Measurements from ENCODE around the gene CD72.

Gene CD72

DNA sequence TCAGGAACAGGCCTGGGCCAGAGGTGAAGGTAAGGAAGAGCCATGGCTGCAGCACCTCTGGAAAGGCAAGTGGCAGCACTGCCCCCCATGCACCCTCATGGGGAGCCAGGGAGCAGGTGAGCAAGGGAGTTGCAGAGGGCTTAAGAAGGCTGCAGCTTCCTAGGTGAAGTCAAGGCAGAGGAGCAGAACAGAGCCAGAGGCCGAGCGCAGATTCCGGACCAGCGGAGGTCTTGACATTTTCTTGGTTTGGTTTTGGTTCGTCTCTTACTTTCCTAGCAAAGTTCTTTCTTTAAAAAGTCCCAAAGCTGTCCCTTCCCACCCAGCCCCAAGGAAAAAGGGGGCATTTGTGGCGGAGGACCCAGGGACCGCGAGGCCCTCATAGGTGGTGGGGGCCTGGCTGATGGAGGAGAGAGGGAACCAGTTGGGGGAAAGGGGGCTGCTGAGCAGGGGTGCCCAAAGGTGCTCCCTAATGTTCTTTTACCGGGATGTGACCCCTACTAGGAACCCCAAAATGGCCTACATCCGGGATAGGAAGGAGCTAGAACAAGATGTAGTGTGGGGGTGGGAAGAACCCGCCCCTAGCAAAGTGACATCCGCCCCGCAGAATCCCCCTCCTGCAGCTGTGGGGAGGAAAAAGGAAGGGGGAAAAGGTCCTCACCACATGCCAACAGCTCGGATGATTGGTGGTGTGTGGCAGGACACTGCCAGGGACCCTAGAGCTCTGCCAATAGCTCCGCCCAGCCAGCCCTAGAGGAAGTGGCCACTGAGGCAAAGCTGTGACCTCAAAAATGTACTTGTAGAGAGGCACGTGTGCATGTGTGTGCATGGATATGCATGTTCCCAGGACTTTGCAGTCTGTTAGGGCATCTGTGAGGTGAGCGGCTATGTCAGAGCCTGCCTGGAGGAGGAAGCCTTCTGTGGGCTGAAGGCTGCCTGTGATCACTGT, 914 bp upstream of the CD72 start:
- ATAC-seq = no peak
- TF ChIP-seq SNAI2 (CRISPR knock-in tag; IDR thresholded peaks at IDR 0.05) (no peak), ZNF565 (CRISPR knock-in tag; conservative IDR thresholded peaks at IDR 0.05; ENCODE audit: low read depth) (no peak), ZNF70 (CRISPR knock-in tag; IDR thresholded peaks at IDR 0.05) (no peak), ZNF8 (CRISPR knock-in tag; IDR thresholded peaks at IDR 0.05) (no peak), GLIS3 (CRISPR knock-in tag; IDR thresholded peaks at IDR 0.05) (no peak), ZC3H10 (CRISPR knock-in tag; IDR thresholded peaks at IDR 0.05) (no peak), ESRRG (CRISPR knock-in tag; IDR thresholded peaks at IDR 0.05) (no peak), CSRNP3 (CRISPR knock-in tag; IDR thresholded peaks at IDR 0.05) (no peak), CSDC2 (CRISPR knock-in tag; IDR thresholded peaks at IDR 0.05) (no peak), TCF4 (CRISPR knock-in tag; IDR thresholded peaks at IDR 0.05; ENCODE audit: borderline replicate concordance) (no peak), RARB (CRISPR knock-in tag; IDR thresholded peaks at IDR 0.05) (no peak), TOX (CRISPR knock-in tag; IDR thresholded peaks at IDR 0.05; ENCODE audit: borderline replicate concordance) (no peak), POU6F1 (CRISPR knock-in tag; IDR thresholded peaks at IDR 0.05; ENCODE audit: borderline replicate concordance, low read depth) (no peak), ISL1 (CRISPR knock-in tag; IDR thresholded peaks at IDR 0.05) (no peak), ZFP3 (CRISPR knock-in tag; IDR thresholded peaks at IDR 0.05) (no peak)
- TF ChIP-seq, protein P1, sequence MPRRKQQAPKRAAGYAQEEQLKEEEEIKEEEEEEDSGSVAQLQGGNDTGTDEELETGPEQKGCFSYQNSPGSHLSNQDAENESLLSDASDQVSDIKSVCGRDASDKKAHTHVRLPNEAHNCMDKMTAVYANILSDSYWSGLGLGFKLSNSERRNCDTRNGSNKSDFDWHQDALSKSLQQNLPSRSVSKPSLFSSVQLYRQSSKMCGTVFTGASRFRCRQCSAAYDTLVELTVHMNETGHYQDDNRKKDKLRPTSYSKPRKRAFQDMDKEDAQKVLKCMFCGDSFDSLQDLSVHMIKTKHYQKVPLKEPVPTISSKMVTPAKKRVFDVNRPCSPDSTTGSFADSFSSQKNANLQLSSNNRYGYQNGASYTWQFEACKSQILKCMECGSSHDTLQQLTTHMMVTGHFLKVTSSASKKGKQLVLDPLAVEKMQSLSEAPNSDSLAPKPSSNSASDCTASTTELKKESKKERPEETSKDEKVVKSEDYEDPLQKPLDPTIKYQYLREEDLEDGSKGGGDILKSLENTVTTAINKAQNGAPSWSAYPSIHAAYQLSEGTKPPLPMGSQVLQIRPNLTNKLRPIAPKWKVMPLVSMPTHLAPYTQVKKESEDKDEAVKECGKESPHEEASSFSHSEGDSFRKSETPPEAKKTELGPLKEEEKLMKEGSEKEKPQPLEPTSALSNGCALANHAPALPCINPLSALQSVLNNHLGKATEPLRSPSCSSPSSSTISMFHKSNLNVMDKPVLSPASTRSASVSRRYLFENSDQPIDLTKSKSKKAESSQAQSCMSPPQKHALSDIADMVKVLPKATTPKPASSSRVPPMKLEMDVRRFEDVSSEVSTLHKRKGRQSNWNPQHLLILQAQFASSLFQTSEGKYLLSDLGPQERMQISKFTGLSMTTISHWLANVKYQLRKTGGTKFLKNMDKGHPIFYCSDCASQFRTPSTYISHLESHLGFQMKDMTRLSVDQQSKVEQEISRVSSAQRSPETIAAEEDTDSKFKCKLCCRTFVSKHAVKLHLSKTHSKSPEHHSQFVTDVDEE (CRISPR knock-in tag; IDR thresholded peaks at IDR 0.05) = no peak
- TF ChIP-seq, protein P2, sequence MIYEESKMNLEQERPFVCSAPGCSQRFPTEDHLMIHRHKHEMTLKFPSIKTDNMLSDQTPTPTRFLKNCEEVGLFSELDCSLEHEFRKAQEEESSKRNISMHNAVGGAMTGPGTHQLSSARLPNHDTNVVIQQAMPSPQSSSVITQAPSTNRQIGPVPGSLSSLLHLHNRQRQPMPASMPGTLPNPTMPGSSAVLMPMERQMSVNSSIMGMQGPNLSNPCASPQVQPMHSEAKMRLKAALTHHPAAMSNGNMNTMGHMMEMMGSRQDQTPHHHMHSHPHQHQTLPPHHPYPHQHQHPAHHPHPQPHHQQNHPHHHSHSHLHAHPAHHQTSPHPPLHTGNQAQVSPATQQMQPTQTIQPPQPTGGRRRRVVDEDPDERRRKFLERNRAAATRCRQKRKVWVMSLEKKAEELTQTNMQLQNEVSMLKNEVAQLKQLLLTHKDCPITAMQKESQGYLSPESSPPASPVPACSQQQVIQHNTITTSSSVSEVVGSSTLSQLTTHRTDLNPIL (CRISPR knock-in tag; IDR thresholded peaks at IDR 0.05; ENCODE audit: low read depth) = no peak

DNA sequence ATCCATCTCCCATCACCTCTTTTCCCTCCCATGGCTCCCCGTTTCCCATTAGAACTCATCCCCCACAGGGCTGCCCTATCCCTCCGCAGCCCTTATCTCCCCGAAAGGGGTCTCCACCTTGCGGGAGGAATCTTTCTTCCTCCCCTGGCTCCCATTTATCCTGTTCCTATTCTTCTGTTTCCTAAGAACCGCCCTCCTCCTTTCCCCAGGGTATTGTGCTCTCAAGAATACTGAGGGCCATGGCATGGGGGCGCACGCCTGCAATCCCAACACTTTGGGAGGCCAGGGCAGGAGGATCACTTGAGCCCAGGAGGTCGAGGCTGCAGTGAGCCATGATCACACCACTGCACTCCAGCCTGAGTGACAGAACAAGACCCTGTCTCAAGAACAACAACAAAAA, 665 bp downstream of the CD72 start:
- TF ChIP-seq TOX (CRISPR knock-in tag; IDR thresholded peaks at IDR 0.05; ENCODE audit: borderline replicate concordance) = no peak
- TF ChIP-seq OSR1 (CRISPR knock-in tag; IDR thresholded peaks at IDR 0.05) = no peak
- ATAC-seq = no peak

DNA sequence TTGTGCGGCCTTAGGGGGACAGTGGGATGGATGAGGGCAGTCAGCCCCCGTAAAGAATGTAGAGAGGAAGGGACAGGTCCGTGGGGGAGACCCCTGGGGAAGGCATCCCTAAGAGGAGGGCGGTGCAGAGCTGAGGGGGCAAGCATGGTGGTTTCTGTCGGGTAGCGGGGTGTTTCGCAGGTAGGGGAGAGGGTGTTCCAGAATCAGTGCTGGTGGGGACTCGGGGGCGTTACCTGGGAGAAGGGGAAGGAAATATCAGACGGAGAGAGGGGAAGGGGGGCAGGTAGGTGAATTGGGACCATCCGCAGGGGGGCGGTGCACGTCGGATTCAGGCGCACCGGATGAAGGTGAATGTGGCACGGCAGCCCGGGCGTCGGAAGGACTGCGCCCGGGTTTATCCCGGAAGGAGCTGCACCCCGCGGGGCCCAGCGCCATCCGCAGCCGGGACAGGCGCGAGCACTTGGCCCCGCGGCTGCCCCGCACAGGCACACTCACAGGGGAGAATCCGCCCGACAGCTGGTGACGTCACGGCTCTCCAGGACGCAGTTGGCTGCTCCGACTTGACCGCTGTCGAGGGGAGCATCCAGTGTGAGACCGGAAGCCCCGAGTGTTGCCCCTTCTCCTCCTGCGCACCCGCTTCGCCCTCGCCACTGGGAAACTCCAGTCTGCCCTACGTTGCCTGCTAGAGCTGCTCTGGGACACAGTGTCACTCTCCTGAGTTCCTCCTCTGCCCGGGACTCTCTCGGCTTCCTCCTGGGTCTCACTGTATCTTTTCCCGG, 1.3 kb downstream of the CD72 start:
- peak; percentile 86 for ATAC-seq
- no peak for TF ChIP-seq SNAI2 (CRISPR knock-in tag; IDR thresholded peaks at IDR 0.05)
- no peak for TF ChIP-seq BACH2 (CRISPR knock-in tag; IDR thresholded peaks at IDR 0.05; ENCODE audit: borderline replicate concordance)
- TF ChIP-seq ZC3H10 (CRISPR knock-in tag; IDR thresholded peaks at IDR 0.05) = no peak
- TF ChIP-seq, protein P1 (CRISPR knock-in tag; IDR thresholded peaks at IDR 0.05) = no peak
- TF ChIP-seq ZNF70 (CRISPR knock-in tag; IDR thresholded peaks at IDR 0.05) = no peak
- TF ChIP-seq POU6F1 (CRISPR knock-in tag; IDR thresholded peaks at IDR 0.05; ENCODE audit: borderline replicate concordance, low read depth) = no peak
- no peak for TF ChIP-seq OSR1 (CRISPR knock-in tag; IDR thresholded peaks at IDR 0.05)
- no peak for TF ChIP-seq TCF4 (CRISPR knock-in tag; IDR thresholded peaks at IDR 0.05; ENCODE audit: borderline replicate concordance)
- TF ChIP-seq ZNF565 (CRISPR knock-in tag; conservative IDR thresholded peaks at IDR 0.05; ENCODE audit: low read depth) = no peak
- TF ChIP-seq CSDC2 (CRISPR knock-in tag; IDR thresholded peaks at IDR 0.05) = no peak
- no peak for TF ChIP-seq GLIS3 (CRISPR knock-in tag; IDR thresholded peaks at IDR 0.05)
- TF ChIP-seq ISL1 (CRISPR knock-in tag; IDR thresholded peaks at IDR 0.05) = no peak
- TF ChIP-seq, protein P2 (CRISPR knock-in tag; IDR thresholded peaks at IDR 0.05; ENCODE audit: low read depth) = no peak

Measured in SK-N-SH treated with all-trans-retinoic acid at 6 μM for 48 hours (cell line).